IMR-90 (cell line): ENCODE measurements around the gene LRRC15. TPM values are rescaled to one million over a fixed set of nuclear protein-coding genes. Genes with fewer than 3 reads are reported as not detected.

Source experiments
- ATAC-seq: fragments of 200-7000 bp; cut with Tn5 transposase; 2 replicates; pipeline ENCODE4 v1.9.1; 2020; ENCODE audit warnings: low read depth, mild to moderate bottlenecking, moderate library complexity
- BruUV-seq: library from RNA; stranded (reverse); fragments of 400-500 nt; replicated peaks from 2 replicates; lab custom pipeline; 2021; lab: Mats Ljungman, UMichigan
- CTCF ChIA-PET: fragments of 300-600 bp; formaldehyde crosslinking; extraction: SDS; loops from one replicate; lab custom pipeline; 2021; ENCODE audit warnings: antibody characterized with exemption; lab: Yijun Ruan, JAX
- POLR2A ChIA-PET: fragments of 300-600 bp; sonication (Branson Sonifier 250); formaldehyde crosslinking; loops from one replicate; lab custom pipeline; 2022; ENCODE audit warnings: antibody characterized with exemption; ENCODE audit not compliant: unreplicated experiment; lab: Charles Lee
- DNase-seq: peaks from one replicate; pipeline ENCODE4 v3.0.0; 2013
- H2AFZ ChIP-seq: replicated peaks from 2 replicates; pipeline ENCODE3; 2013; ENCODE audit warnings: low read length, mild to moderate bottlenecking; ENCODE audit not compliant: poor library complexity
- H2AK5ac ChIP-seq: 2 replicates; pipeline ENCODE4 v1.6.1; 2013; ENCODE audit warnings: low read depth, low read length, inconsistent platforms
- H2AK9ac ChIP-seq: replicated peaks from 2 replicates; pipeline ENCODE3; 2013; ENCODE audit warnings: mild to moderate bottlenecking, low read depth, low read length, moderate library complexity; ENCODE audit not compliant: poor library complexity
- H2BK120ac ChIP-seq: 2 replicates; pipeline ENCODE4 v1.6.1; 2013; ENCODE audit warnings: low read depth, low read length, inconsistent platforms
- H2BK15ac ChIP-seq: 3 replicates; pipeline ENCODE4 v1.6.1; 2013; ENCODE audit warnings: low read depth, low read length, inconsistent platforms
- H2BK20ac ChIP-seq: 2 replicates; pipeline ENCODE4 v1.6.1; 2013; ENCODE audit warnings: low read depth, mild to moderate bottlenecking, inconsistent platforms, low read length, moderate library complexity
- H2BK5ac ChIP-seq: 2 replicates; pipeline ENCODE4 v1.6.1; 2013; ENCODE audit warnings: mild to moderate bottlenecking, low read depth, low read length, inconsistent platforms; ENCODE audit not compliant: poor library complexity, severe bottlenecking
- H3K14ac ChIP-seq: replicated peaks from 2 replicates; pipeline ENCODE4 v1.6.1; 2013; ENCODE audit warnings: low read depth, low read length, inconsistent platforms
- H3K18ac ChIP-seq: 2 replicates; pipeline ENCODE4 v1.6.1; 2013; ENCODE audit warnings: low read depth, low read length, control low read depth
- H3K23ac ChIP-seq: 2 replicates; pipeline ENCODE4 v1.6.1; 2013; ENCODE audit warnings: low read depth, low read length, inconsistent platforms
- H3K27ac ChIP-seq: 2 replicates; pipeline ENCODE4 v1.5.1; 2013; ENCODE audit warnings: mild to moderate bottlenecking, control low read depth, low read length; ENCODE audit not compliant: insufficient read depth
- H3K27me3 ChIP-seq: 2 replicates; pipeline ENCODE4 v1.6.1; 2013; ENCODE audit warnings: low read length; ENCODE audit not compliant: control insufficient read depth, insufficient read depth
- H3K36me3 ChIP-seq: 2 replicates; pipeline ENCODE4 v1.6.1; 2013; ENCODE audit warnings: low read length, mixed read lengths; ENCODE audit not compliant: control insufficient read depth, insufficient read depth
- H3K4ac ChIP-seq: 2 replicates; pipeline ENCODE4 v1.6.1; 2013; ENCODE audit warnings: low read depth, low read length, inconsistent platforms
- H3K4me1 ChIP-seq: 2 replicates; pipeline ENCODE4 v1.6.1; 2013; ENCODE audit warnings: low read length, mixed read lengths; ENCODE audit not compliant: control insufficient read depth, insufficient read depth
- H3K4me2 ChIP-seq: 2 replicates; pipeline ENCODE4 v1.6.1; 2013; ENCODE audit warnings: low read depth, mild to moderate bottlenecking, control low read depth, low read length, moderate library complexity
- H3K4me3 ChIP-seq: 2 replicates; pipeline ENCODE4 v1.5.1; 2013; ENCODE audit warnings: low read depth, mild to moderate bottlenecking, control low read depth, low read length, moderate library complexity; ENCODE audit not compliant: insufficient read depth
- H3K56ac ChIP-seq: 2 replicates; pipeline ENCODE4 v1.6.1; 2013; ENCODE audit warnings: low read length, inconsistent platforms; ENCODE audit not compliant: insufficient read depth; ENCODE audit errors: extremely low read depth
- H3K79me1 ChIP-seq, 2 experiments: 2 replicates each; pipeline ENCODE4 v1.6.1; 2013; ENCODE audit warnings: low read length in 2 of 2, inconsistent platforms in 1 of 2, low read depth in 1 of 2
- H3K9ac ChIP-seq: 2 replicates; pipeline ENCODE4 v1.6.1; 2013; ENCODE audit warnings: low read depth, low read length, control low read depth
- H3K9me1 ChIP-seq: 2 replicates; pipeline ENCODE4 v1.6.1; 2013; ENCODE audit warnings: low read length, inconsistent platforms; ENCODE audit not compliant: insufficient read depth
- H3K9me3 ChIP-seq: 2 replicates; pipeline ENCODE4 v1.6.1; 2013; ENCODE audit warnings: low read length; ENCODE audit not compliant: control insufficient read depth, insufficient read depth
- H4K20me1 ChIP-seq: 2 replicates; pipeline ENCODE4 v1.6.1; 2013; ENCODE audit warnings: low read length, inconsistent platforms; ENCODE audit not compliant: insufficient read depth
- H4K5ac ChIP-seq: 2 replicates; pipeline ENCODE4 v1.6.1; 2013; ENCODE audit warnings: mild to moderate bottlenecking, low read depth, low read length, control low read depth
- H4K8ac ChIP-seq, 2 experiments: 2 replicates each; pipeline ENCODE4 v1.6.1; 2013; ENCODE audit warnings: low read depth in 2 of 2, low read length in 2 of 2, control low read depth in 1 of 2, inconsistent platforms in 1 of 2
- H4K91ac ChIP-seq: 2 replicates; pipeline ENCODE4 v1.6.1; 2013; ENCODE audit warnings: low read depth, low read length, inconsistent platforms; ENCODE audit not compliant: insufficient read depth
- BHLHE40 ChIP-seq: fragments of 150-350 bp; IDR thresholded peaks from 2 replicates; pipeline ENCODE4 v1.6.1; 2016; ENCODE audit warnings: mild to moderate bottlenecking, low read depth, low read length
- CEBPB ChIP-seq: IDR thresholded peaks from 2 replicates; pipeline ENCODE4 v1.6.1; 2012; ENCODE audit warnings: low read depth, low read length, improper control_type of control experiment
- CTCF ChIP-seq: conservative IDR thresholded peaks from 2 replicates; pipeline ENCODE4 v1.5.1; 2012; ENCODE audit warnings: mild to moderate bottlenecking, low read depth, low read length, improper control_type of control experiment
- ELK1 ChIP-seq: fragments of 150-350 bp; IDR thresholded peaks from 2 replicates; pipeline ENCODE4 v1.6.1; 2016; ENCODE audit warnings: low read depth, mild to moderate bottlenecking, low read length, moderate library complexity, borderline replicate concordance
- MAFK ChIP-seq: IDR thresholded peaks from 2 replicates; pipeline ENCODE4 v1.6.1; 2012; ENCODE audit warnings: low read depth, low read length, improper control_type of control experiment
- MAZ ChIP-seq: IDR thresholded peaks from 2 replicates; pipeline ENCODE4 v1.6.1; 2012; ENCODE audit warnings: low read depth, mild to moderate bottlenecking, low read length, improper control_type of control experiment, moderate library complexity, borderline replicate concordance
- POLR2A ChIP-seq: IDR thresholded peaks from 2 replicates; pipeline ENCODE4 v1.6.1; 2012; ENCODE audit warnings: mild to moderate bottlenecking, low read depth, low read length
- RAD21 ChIP-seq: IDR thresholded peaks from 2 replicates; pipeline ENCODE4 v1.6.1; 2012; ENCODE audit warnings: low read length, improper control_type of control experiment
- RFX5 ChIP-seq: IDR thresholded peaks from 2 replicates; pipeline ENCODE4 v1.8.0; 2012; ENCODE audit warnings: low read depth, mild to moderate bottlenecking, low read length, moderate library complexity
- SMC3 ChIP-seq: fragments of 150-350 bp; IDR thresholded peaks from 2 replicates; pipeline ENCODE4 v1.6.1; 2016; ENCODE audit warnings: low read depth, mild to moderate bottlenecking, antibody characterized with exemption, low read length, moderate library complexity
- whole genome bisulfite sequencing, 2 experiments: methylation state at CpG; one replicate each; pipeline versions ENCODE4 v1.1.5 to v1.1.7; 2013; ENCODE audit warnings: missing lambda C conversion rate in 2 of 2; ENCODE audit not compliant: insufficient read length in 1 of 2; ENCODE audit errors: extremely low coverage in 2 of 2; 5-methylcytosine and 5-hydroxymethylcytosine counted together
- dilution Hi-C: fragments of 300-500 bp; cut with HindIII; formaldehyde crosslinking; loops from one replicate; pipeline ENCODE4 v1.14.3; 2018; ENCODE audit warnings: low sequenced_read_pairs; ENCODE audit not compliant: unreplicated experiment
- in situ Hi-C: fragments of 300-500 bp; cut with MboI; formaldehyde crosslinking; loops from 3 replicates; pipeline ENCODE4 v1.14.3; 2019; ENCODE audit warnings: low sequenced_read_pairs, inconsistent platforms, mixed read lengths
- intact Hi-C: fragments of 100-400 bp; cut with micrococcal nuclease; formaldehyde crosslinking; loops from 2 replicates; pipeline ENCODE4 v1.10.0; 2022
- polyA plus RNA-seq, 3 experiments: library from polyadenylated mRNA; depleted of rRNA; stranded (reverse); fragments of >200 nt; gene quantifications; 2 replicates each; pipeline ENCODE4 v1.2.3, GENCODE V29; 2012; ENCODE audit warnings: low replicate concordance in 1 of 3
- total RNA-seq: library from RNA; depleted of rRNA; stranded (reverse); fragments of >200 nt; gene quantifications from 2 replicates; pipeline ENCODE4 v1.2.3, GENCODE V29; 2012

LRRC15 gene
- total and polyA plus RNA-seq, 2 of the 4 experiments (the other 2 are of a cell fraction): 2.5 to 9.0 TPM

- no peak for DNase-seq
Observed at GRCh38 chr3:194350726-194351071, 18.8 kb downstream of the LRRC15 start.

More at GRCh38 chr3:194350726-194351071, 18.8 kb downstream of the LRRC15 start:
- Histone ChIP-seq H3K79me1 (no peaks in the 10 kb centered on the region), H3K9me3 (no peaks in the 10 kb centered on the region), H3K9ac (no peak overlapping the region), H3K36me3 (no peaks in the 10 kb centered on the region), H2AFZ (peak overlapping the region; percentile 35), H3K56ac (no peak overlapping the region), H3K4ac (peak overlapping the region; percentile 6; the same call in 1 of the 2 replicates), H2BK20ac (no peak overlapping the region), H3K23ac (peak overlapping the region; percentile 48; the same call in 1 of the 2 replicates), H4K8ac (no peak overlapping the region), H2AK9ac (no peak overlapping the region), H3K18ac (no peak overlapping the region), H3K9me1 (peaks cover 12% of the 10 kb centered on the region), H2AK5ac (peak overlapping the region; percentile 80), H2BK5ac (no peak overlapping the region), H3K4me2 (no peak overlapping the region), H2BK120ac (no peak overlapping the region), H2BK15ac (no peak overlapping the region), H3K14ac (no peak overlapping the region), H3K4me3 (no peak overlapping the region), H4K20me1 (no peaks in the 10 kb centered on the region), H3K4me1 (peaks cover 3% of the 10 kb centered on the region), H3K27me3 (no peaks in the 10 kb centered on the region), H4K5ac (no peak overlapping the region), H3K27ac (no peak overlapping the region), H4K91ac (no peak overlapping the region)
- intact Hi-C loops (loop anchor here (1.0 kb wide), 1 partner anchor 14 kb away; no protein-coding TSS in a partner anchor), in situ Hi-C loops (loop anchor here (5.0 kb wide), 1 partner anchor 42 kb away; no protein-coding TSS in a partner anchor), dilution Hi-C loops (no loop called here)
- POLR2A ChIA-PET: no interaction called here
- CTCF ChIA-PET: interaction anchor here (0.8 to 1.1 kb wide), 3 partner anchors 9 to 685 kb away, joined by 3 to 4 read pairs (median 3); no protein-coding TSS in a partner anchor
- no CpG with 5 or more reads among the region's 3 CpGs for WGBS, 2 experiments
- no TSS peak for BruUV-seq
- ATAC-seq: no peak; the same call in 1 of the 2 replicates
- no peak for TF ChIP-seq BHLHE40
- TF ChIP-seq SMC3: no peak
- no peak for TF ChIP-seq POLR2A
- no peak for TF ChIP-seq CEBPB
- TF ChIP-seq RFX5: no peak
- TF ChIP-seq RAD21: no peak
- no peak for TF ChIP-seq CTCF
- TF ChIP-seq MAZ: no peak
- no peak for TF ChIP-seq ELK1
- no peak for TF ChIP-seq MAFK
